ENCODE data around the gene LMTK2. TPM values are rescaled to one million over a fixed set of nuclear protein-coding genes. Genes with fewer than 3 reads are reported as not detected.

LMTK2 gene
- total RNA-seq, 1 donor from 2014 or later = 8.4 TPM

DNA sequence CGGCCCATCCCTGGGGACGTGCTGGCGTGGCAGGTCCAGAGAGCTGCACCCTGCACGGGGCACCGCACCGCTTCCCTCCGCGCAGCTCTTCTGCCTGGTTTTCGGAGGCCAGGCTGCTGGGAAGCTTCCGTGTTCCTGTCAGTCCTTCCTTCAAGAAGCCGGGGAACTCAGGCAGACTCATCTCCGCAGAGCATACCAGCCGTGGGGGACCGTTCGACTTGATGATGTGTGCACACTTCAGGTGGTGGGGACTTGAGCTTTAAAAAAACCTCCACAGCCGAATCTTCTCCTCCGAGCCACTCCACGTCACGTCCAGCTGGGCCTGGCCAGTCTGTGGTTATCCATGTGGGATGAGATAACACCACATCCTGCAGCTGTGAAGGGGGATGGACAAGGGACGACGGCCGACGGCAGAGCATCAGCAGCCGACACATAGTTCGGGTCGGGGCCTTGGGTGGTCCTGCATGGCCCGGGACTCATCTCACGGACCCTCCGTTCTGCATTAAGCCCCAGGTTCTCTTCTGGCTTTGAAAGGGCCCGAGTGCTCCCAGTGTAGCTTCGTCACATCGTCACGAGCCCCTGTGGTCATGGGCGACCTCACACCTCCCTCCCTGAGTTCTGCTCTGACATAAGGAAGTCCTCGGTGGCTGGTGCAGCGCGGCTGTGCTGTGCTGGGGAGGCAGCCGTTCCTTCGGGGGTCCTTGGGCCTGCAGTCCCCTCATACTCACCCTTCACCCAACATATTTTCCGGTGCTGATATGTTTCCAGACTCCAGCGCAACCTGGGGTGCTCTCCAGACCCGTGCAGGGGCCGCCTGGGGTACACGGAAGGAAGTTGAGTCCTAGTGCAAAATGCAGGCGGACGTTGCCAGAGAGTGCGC is 100.0 kb downstream of the LMTK2 start:
- H3K9ac ChIP-seq (ENCODE audit: low read depth in 1 of 3, low read length in 3 of 3) = no peak overlapping the region
- no peak overlapping the region for H3K4me3 ChIP-seq (ENCODE audit: low read length in 3 of 3)
- H3K4me1 ChIP-seq (ENCODE audit: control insufficient read depth in 3 of 3, insufficient read depth in 3 of 3, low read length in 3 of 3) = peaks cover 0 to 2% (median 0%) of the 10 kb centered on the region in 3 donors
- no peaks in the 10 kb centered on the region for H3K9me3 ChIP-seq (ENCODE audit: control insufficient read depth in 3 of 3, low read length in 3 of 3)
- peaks cover 28 to 32% (median 28%) of the 10 kb centered on the region in 3 donors for H3K36me3 ChIP-seq (ENCODE audit: control insufficient read depth in 3 of 3, insufficient read depth in 3 of 3, low read length in 3 of 3)
- no peak overlapping the region for H3K27ac ChIP-seq (ENCODE audit: low read depth, low read length)
- peaks cover 0 to 3% (median 1%) of the 10 kb centered on the region in 3 donors for H3K27me3 ChIP-seq (ENCODE audit: control insufficient read depth in 3 of 3, insufficient read depth in 3 of 3, low read length in 3 of 3)

DNA sequence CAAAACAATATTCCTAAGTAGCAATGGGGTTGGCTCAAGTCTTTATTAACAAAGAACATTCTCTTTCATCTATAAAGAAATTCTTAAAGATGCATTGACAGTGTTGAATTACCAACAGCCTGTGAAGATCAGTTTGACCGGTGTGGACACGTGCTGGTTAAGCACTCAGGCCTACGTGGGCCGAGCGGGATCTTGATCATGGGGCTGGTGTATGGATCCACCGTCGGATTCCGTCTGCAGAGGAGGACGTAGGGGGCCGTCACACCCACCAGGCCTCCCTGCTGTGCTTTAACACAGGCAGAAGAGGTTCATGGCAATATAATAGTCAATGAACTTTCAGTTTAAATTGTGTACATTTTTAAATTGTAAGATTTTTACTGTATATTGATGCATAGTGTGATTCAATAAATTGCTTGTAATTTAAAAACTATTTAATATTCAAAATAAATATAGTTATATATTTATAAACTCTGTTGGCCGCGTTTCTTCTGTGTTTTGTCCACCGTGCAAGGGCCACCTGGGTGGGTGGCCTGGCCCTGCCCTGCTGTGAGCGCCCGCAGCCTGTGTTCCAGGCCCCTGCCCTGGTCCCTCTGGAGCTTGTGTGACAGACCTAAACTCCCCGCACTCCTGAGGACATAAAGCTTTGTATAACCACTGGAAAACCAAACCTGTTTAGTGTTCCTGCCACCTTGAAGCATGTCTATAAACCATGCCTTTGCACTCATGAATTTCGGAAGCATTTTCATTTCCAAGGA is 102.7 kb downstream of the LMTK2 start:
- Histone ChIP-seq H3K9me3 (ENCODE audit: control insufficient read depth in 3 of 3, low read length in 3 of 3) (no peaks in the 10 kb centered on the region), H3K36me3 (ENCODE audit: control insufficient read depth in 3 of 3, insufficient read depth in 3 of 3, low read length in 3 of 3) (peaks cover 23 to 31% (median 28%) of the 10 kb centered on the region in 3 donors), H3K4me3 (ENCODE audit: low read length in 3 of 3) (no peak overlapping the region), H3K27me3 (ENCODE audit: control insufficient read depth in 3 of 3, insufficient read depth in 3 of 3, low read length in 3 of 3) (peaks cover 0 to 6% (median 3%) of the 10 kb centered on the region in 3 donors), H3K4me1 (ENCODE audit: control insufficient read depth in 3 of 3, insufficient read depth in 3 of 3, low read length in 3 of 3) (peaks cover 0 to 2% (median 0%) of the 10 kb centered on the region in 3 donors), H3K9ac (ENCODE audit: low read depth in 1 of 3, low read length in 3 of 3) (no peak overlapping the region), H3K27ac (ENCODE audit: low read depth, low read length) (no peak overlapping the region)

DNA sequence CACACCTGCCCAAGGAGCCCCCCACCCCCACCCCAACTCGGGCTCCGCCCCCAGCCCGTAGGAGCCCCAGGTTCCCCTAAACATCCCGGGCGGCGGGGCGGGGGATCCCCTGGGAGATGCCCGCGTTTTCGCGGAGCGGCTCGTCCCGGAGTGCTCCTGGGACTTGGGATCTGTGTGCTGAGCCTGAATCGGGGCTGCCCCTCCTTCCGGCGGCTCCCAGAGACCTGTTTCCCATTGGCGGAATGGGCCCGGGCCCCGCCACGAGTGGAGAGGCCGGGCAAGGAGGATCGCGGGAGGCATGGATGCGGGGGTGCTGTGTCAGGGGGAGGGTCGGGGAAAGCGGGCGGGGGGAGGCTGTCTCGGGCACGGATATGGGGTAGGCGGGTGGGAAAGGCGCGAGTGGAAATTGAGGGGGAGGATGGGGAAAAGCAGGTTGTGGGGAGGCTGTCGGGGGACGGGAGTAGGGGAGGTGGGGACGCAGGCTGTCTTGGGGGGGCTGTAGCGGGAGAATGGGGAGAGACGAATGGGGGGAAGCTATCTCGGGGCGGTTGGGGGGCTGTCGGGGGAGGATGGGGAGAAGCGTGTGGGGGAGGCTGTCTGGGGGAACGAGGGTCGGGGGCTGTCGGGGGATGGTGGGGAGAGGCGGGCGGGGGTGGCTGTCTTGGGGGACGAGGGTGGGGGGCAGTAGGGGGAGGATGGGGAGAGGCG is 104.0 kb downstream of the LMTK2 start:
- H3K9ac ChIP-seq (ENCODE audit: low read depth in 1 of 3, low read length in 3 of 3) = no peak overlapping the region
- no peak overlapping the region for H3K4me3 ChIP-seq (ENCODE audit: low read length in 3 of 3)
- H3K27me3 ChIP-seq (ENCODE audit: control insufficient read depth in 3 of 3, insufficient read depth in 3 of 3, low read length in 3 of 3) = peaks cover 0 to 6% (median 3%) of the 10 kb centered on the region in 3 donors

DNA sequence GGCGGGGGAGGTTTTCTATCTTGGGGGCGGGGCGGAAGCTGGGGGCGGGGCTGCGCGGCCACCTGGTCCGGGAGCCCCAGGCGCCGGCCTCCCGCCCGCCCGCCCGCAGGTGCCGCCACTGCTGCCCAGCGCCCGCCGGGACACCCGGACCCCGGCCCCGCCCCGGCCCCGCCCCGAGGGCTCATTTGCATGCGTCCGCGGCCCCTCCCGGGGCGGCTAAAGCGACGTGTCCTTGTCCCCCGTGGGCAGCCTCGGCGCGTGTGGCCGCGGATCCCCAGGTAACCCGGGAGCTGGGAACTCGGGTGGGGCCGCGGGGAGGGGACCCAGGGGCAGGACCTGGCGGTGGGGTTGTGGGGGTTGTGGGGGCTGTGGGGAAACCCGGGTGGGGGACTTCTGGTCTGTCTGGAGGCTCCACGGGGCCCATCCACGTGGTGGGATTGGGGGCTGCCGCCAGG is 104.6 kb downstream of the LMTK2 start, which contains the start of gene BHLHA15:
Gene BHLHA15 (plus strand): TSS at position 219 of the 455 bp plus-strand sequence. CDS start 871 bp downstream, outside the sequence.
- Histone ChIP-seq H3K4me1 (ENCODE audit: control insufficient read depth in 3 of 3, insufficient read depth in 3 of 3, low read length in 3 of 3) (peaks cover 0 to 2% (median 0%) of the 10 kb centered on the region in 3 donors), H3K4me3 (ENCODE audit: low read length in 3 of 3) (no peak within 1 kb of the TSS), H3K9me3 (ENCODE audit: control insufficient read depth in 3 of 3, low read length in 3 of 3) (no peaks in the 10 kb centered on the region), H3K36me3 (ENCODE audit: control insufficient read depth in 3 of 3, insufficient read depth in 3 of 3, low read length in 3 of 3) (peaks cover 12 to 16% (median 13%) of the 10 kb centered on the region in 3 donors), H3K27me3 (ENCODE audit: control insufficient read depth in 3 of 3, insufficient read depth in 3 of 3, low read length in 3 of 3) (peaks cover 0 to 6% (median 3%) of the 10 kb centered on the region in 3 donors), H3K27ac (ENCODE audit: low read depth, low read length) (no peak within 1 kb of the TSS), H3K9ac (ENCODE audit: low read depth in 1 of 3, low read length in 3 of 3) (no peak within 1 kb of the TSS)

More for the DNA sequence above, 104.0 kb downstream of the LMTK2 start:
- Histone ChIP-seq H3K27ac (ENCODE audit: low read depth, low read length) (no peak overlapping the region), H3K9me3 (ENCODE audit: control insufficient read depth in 3 of 3, low read length in 3 of 3) (no peaks in the 10 kb centered on the region), H3K36me3 (ENCODE audit: control insufficient read depth in 3 of 3, insufficient read depth in 3 of 3, low read length in 3 of 3) (peaks cover 13 to 20% (median 17%) of the 10 kb centered on the region in 3 donors), H3K4me1 (ENCODE audit: control insufficient read depth in 3 of 3, insufficient read depth in 3 of 3, low read length in 3 of 3) (peaks cover 0 to 2% (median 0%) of the 10 kb centered on the region in 3 donors)

DNA sequence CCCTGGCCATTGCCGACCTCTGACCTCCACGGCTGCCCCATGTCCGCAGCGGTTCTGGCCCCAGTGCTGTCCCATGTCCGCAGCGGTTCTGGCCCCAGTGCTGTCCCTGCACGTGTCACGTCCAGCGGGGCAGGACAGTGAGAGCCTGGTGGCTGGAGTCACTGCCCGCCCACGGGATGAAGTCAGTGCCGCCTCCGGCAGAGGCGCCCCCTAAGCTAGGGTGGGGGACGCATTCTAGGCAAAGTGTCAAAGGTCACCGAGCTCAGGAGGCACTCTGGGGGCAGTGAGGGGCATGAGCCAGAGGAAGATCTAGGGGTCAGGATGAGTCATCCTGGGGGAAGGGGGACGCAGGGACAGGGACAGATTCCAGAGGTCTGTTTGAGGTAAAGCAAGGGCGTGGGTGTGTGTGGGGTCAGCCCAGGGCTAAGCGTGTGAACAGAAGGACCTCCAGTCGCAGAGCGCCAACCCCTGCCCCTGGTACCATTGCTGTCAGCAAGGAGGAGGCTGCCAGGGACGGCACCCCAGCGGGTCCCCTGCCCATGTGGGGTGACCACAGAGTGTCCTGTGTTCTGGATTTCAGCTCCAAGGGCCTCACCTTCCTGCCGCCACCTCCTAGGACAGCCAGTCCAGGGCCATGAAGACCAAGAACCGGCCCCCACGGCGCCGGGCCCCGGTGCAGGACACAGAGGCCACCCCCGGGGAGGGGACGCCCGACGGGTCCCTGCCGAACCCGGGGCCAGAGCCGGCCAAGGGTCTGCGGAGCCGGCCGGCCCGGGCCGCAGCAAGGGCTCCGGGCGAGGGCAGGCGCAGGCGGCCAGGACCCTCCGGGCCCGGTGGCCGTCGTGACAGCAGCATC is 105.2 kb downstream of the LMTK2 start:
- no peaks in the 10 kb centered on the region for H3K9me3 ChIP-seq (ENCODE audit: control insufficient read depth in 3 of 3, low read length in 3 of 3)
- H3K27me3 ChIP-seq (ENCODE audit: control insufficient read depth in 3 of 3, insufficient read depth in 3 of 3, low read length in 3 of 3) = peaks cover 0 to 6% (median 3%) of the 10 kb centered on the region in 3 donors
- H3K4me1 ChIP-seq (ENCODE audit: control insufficient read depth in 3 of 3, insufficient read depth in 3 of 3, low read length in 3 of 3) = peaks cover 0 to 2% (median 0%) of the 10 kb centered on the region in 3 donors
- no peak overlapping the region for H3K27ac ChIP-seq (ENCODE audit: low read depth, low read length)
- H3K4me3 ChIP-seq (ENCODE audit: low read length in 3 of 3) = no peak overlapping the region
- H3K9ac ChIP-seq (ENCODE audit: low read depth in 1 of 3, low read length in 3 of 3) = no peak overlapping the region
- peaks cover 6 to 9% (median 7%) of the 10 kb centered on the region in 3 donors for H3K36me3 ChIP-seq (ENCODE audit: control insufficient read depth in 3 of 3, insufficient read depth in 3 of 3, low read length in 3 of 3)

DNA sequence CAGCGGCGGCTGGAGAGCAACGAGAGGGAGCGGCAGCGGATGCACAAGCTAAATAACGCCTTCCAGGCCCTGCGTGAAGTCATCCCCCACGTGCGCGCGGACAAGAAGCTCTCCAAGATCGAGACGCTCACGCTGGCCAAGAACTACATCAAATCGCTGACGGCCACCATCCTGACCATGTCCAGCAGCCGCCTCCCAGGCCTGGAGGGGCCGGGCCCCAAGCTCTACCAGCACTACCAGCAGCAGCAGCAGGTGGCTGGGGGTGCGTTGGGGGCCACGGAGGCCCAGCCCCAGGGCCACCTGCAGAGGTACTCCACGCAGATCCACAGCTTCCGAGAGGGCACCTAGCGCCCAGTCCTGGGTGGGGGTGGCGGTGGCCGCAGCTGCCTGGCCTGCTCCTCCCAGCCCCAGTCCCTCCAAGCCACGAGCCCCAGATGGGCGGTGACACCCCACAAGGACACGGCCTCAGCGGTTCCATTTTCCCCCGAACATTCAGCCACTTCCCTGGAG is 105.9 kb downstream of the LMTK2 start:
- no peaks in the 10 kb centered on the region for H3K9me3 ChIP-seq (ENCODE audit: control insufficient read depth in 3 of 3, low read length in 3 of 3)
- peaks cover 2 to 7% (median 2%) of the 10 kb centered on the region in 3 donors for H3K36me3 ChIP-seq (ENCODE audit: control insufficient read depth in 3 of 3, insufficient read depth in 3 of 3, low read length in 3 of 3)
- peaks cover 0 to 6% (median 3%) of the 10 kb centered on the region in 3 donors for H3K27me3 ChIP-seq (ENCODE audit: control insufficient read depth in 3 of 3, insufficient read depth in 3 of 3, low read length in 3 of 3)
- no peak overlapping the region for H3K9ac ChIP-seq (ENCODE audit: low read depth in 1 of 3, low read length in 3 of 3)
- H3K4me1 ChIP-seq (ENCODE audit: control insufficient read depth in 3 of 3, insufficient read depth in 3 of 3, low read length in 3 of 3) = peaks cover 0 to 2% (median 0%) of the 10 kb centered on the region in 3 donors
- no peak overlapping the region for H3K27ac ChIP-seq (ENCODE audit: low read depth, low read length)
- H3K4me3 ChIP-seq (ENCODE audit: low read length in 3 of 3) = no peak overlapping the region

- Histone ChIP-seq H3K9me3 (ENCODE audit: control insufficient read depth in 3 of 3, low read length in 3 of 3) (no peaks in the 10 kb centered on the region), H3K9ac (ENCODE audit: low read depth in 1 of 3, low read length in 3 of 3) (no peak overlapping the region), H3K4me1 (ENCODE audit: control insufficient read depth in 3 of 3, insufficient read depth in 3 of 3, low read length in 3 of 3) (peaks cover 0 to 2% (median 0%) of the 10 kb centered on the region in 3 donors), H3K4me3 (ENCODE audit: low read length in 3 of 3) (no peak overlapping the region), H3K27ac (ENCODE audit: low read depth, low read length) (no peak overlapping the region), H3K36me3 (ENCODE audit: control insufficient read depth in 3 of 3, insufficient read depth in 3 of 3, low read length in 3 of 3) (peaks cover 2 to 7% (median 2%) of the 10 kb centered on the region in 3 donors), H3K27me3 (ENCODE audit: control insufficient read depth in 3 of 3, insufficient read depth in 3 of 3, low read length in 3 of 3) (peaks cover 0 to 6% (median 3%) of the 10 kb centered on the region in 3 donors)
Observed at GRCh38 chr7:98213296-98213887, 106.7 kb downstream of the LMTK2 start.

GRCh38 chr7:98213888-98214810 is 107.5 kb downstream of the LMTK2 start:
- H3K36me3 ChIP-seq (ENCODE audit: control insufficient read depth in 3 of 3, insufficient read depth in 3 of 3, low read length in 3 of 3) = peaks cover 2% of the 10 kb centered on the region in 3 donors
- no peak overlapping the region for H3K27ac ChIP-seq (ENCODE audit: low read depth, low read length)
- H3K9ac ChIP-seq (ENCODE audit: low read depth in 1 of 3, low read length in 3 of 3) = no peak overlapping the region
- H3K4me1 ChIP-seq (ENCODE audit: control insufficient read depth in 3 of 3, insufficient read depth in 3 of 3, low read length in 3 of 3) = peaks cover 0 to 2% (median 0%) of the 10 kb centered on the region in 3 donors
- no peak overlapping the region for H3K4me3 ChIP-seq (ENCODE audit: low read length in 3 of 3)
- peaks cover 0 to 3% (median 0%) of the 10 kb centered on the region in 3 donors for H3K9me3 ChIP-seq (ENCODE audit: control insufficient read depth in 3 of 3, low read length in 3 of 3)
- peaks cover 0 to 6% (median 3%) of the 10 kb centered on the region in 3 donors for H3K27me3 ChIP-seq (ENCODE audit: control insufficient read depth in 3 of 3, insufficient read depth in 3 of 3, low read length in 3 of 3)
